NCI-H82 (cell line): Measurements from ENCODE around the gene AQP10.
A peak's percentile ranks its signal among the peaks of the same experiment; 100 is the strongest.
"Not testable (repeated sequence)": the region's sequence is repeated elsewhere in the genome, so short reads cannot be mapped to it uniquely, and the experiment has no call there.

Experiments
- DNase-seq: peaks from one replicate; lab custom pipeline; 2025; lab: John Stamatoyannopoulos, UW

Gene AQP10

GRCh38 chr1:154324241-154324640, 3.3 kb downstream of the AQP10 start:
- no peak for DNase-seq

GRCh38 chr1:154324669-154325582, 4.0 kb downstream of the AQP10 start, which contains the start of gene ATP8B2:
Gene ATP8B2, plus strand, starts transcription at chr1:154325525. Its CDS starts 2,617 bp downstream, at chr1:154328142.
- DNase-seq, result peak; percentile 94

- DNase-seq, result peak; percentile 77
Measured at GRCh38 chr1:154325583-154326545, 5.0 kb downstream of the AQP10 start.

DNA sequence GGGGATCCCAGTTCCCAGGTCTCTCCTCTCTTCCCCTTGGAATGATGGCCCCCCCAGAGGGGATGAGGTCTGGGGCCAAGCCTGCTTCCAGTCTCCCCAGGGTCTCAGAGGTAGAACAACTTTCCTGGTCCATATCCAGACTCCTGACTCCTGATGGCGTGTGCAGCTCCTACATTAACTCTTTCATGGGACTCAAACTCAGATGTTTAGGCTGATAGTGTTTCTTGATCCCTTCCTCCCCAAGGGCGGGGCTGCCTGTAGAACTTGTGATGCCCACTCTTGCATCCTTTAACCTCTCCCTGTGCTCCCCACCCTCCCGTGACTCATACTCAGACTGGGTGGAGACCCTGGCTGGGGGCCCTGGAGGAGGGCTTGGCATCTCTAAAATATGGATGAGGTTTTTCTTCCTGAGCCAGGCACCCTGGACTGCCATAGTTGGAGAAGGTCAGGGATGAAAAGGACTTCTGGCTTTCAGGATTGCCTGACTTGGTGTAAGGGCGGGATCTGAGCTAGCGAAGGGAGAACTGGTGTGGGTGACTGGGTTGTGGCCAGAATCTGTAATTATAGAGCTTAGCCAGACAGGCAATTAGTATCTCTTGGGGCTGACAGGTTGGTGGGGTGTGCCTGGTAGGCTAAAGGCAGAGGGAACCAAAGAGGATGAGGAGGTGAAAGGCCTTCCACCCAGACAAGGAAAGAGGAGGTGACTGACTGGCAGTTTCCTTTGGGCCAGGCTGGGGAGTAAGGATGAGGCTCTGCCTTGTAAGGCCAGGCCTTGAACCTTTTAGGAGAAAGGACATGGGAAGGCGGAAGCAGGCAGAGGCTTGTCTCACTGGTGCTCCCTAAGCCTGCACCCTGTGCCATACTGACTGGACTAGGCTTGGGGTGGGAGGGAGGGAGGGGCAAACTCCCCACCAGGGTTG, 5.9 kb downstream of the AQP10 start:
- DNase-seq, result peak; percentile 40

DNA sequence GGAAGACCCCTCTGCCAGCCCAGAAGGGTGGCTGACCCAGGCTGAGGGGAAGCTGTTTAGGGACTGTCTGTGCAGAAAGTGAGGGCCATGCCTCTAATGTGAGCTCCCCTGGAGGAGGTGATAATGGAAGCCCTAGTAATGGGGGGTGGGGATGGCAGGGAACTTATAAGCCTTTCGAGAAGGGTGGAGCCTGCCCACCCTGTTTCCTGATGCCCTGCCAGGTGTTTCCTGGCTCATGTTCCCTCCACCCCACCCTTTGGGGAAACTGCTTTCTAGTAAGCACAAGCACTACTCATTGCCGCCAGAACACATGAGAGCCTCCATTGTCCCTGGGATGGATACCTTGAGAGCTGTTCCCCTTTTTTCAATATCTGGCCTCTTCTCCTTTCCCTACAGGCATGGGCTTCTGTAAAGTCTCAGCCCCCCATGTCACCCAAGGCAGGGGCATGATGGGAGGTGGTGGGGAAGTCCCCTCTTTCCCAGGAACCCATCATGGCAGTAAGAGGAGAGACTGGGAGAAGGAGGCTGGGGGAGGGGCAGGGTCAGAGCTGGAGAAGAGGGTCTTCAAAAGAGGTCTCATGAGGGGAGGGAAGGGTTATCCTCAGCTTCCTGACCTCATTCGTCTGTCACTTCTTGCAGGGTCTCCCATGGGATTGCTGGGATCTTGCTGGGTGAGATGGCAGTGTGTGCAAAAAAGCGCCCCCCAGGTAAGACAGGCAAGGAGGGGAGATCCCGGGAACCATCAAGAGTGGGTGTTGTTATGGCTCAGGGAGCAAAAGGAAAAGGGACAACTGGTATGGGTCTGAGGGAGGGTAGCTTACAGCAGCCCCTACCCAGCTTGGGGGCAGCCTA, 6.8 kb downstream of the AQP10 start:
- peak; percentile 41 for DNase-seq

- DNase-seq, result peak; percentile 80
Measured at GRCh38 chr1:154328318-154329151, 7.6 kb downstream of the AQP10 start.

GRCh38 chr1:154329152-154329521, 8.2 kb downstream of the AQP10 start:
- no peak for DNase-seq

GRCh38 chr1:154329551-154330131, 8.7 kb downstream of the AQP10 start:
- DNase-seq, result no peak

DNA sequence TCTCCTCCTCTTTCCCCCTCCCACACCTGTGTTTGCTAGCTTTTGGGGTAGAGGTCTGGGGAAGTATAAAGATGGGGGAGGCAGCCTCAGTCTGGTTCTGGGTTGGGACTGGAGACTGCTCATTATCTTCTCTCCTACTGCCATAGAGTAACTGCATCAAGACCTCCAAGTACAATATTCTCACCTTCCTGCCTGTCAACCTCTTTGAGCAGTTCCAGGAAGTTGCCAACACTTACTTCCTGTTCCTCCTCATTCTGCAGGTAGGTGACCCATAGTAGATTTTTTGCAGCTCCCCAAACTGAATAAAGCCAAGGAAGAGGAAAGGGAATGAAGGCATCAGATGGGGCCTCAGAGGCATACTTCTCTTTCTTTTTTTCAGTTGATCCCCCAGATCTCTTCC, 9.8 kb downstream of the AQP10 start:
- DNase-seq, result no peak

GRCh38 chr1:154334079-154335024, 13.5 kb downstream of the AQP10 start:
- no peak for DNase-seq

GRCh38 chr1:154335025-154335714, 14.3 kb downstream of the AQP10 start:
- peak; percentile 96 for DNase-seq

- DNase-seq, result no peak
Measured at GRCh38 chr1:154337253-154337894, 16.5 kb downstream of the AQP10 start.

DNA sequence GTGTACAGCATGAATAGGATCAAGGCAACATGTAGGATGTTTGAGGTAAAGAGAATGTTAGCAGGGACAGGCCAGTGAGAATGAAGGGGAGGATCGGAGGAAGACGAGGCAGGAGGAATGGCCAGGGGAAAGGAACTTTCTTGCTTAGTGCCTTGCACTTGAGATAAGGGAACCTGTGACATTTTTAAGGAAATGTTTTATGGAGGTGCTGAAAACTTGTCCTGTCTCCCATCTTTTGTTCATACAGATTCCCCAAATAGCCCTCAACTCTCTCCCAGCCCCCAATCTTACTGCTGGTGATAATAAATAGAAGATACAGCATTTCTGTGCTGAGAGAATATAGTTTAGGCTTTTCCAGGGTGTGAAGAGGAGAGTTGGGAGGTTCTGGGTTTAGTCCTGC, 18.0 kb downstream of the AQP10 start:
- no peak for DNase-seq

- not testable (repeated sequence) for DNase-seq
Measured at GRCh38 chr1:154341366-154341765, 20.5 kb downstream of the AQP10 start.

- DNase-seq, result no peak
Measured at GRCh38 chr1:154342132-154342531, 21.2 kb downstream of the AQP10 start.

DNA sequence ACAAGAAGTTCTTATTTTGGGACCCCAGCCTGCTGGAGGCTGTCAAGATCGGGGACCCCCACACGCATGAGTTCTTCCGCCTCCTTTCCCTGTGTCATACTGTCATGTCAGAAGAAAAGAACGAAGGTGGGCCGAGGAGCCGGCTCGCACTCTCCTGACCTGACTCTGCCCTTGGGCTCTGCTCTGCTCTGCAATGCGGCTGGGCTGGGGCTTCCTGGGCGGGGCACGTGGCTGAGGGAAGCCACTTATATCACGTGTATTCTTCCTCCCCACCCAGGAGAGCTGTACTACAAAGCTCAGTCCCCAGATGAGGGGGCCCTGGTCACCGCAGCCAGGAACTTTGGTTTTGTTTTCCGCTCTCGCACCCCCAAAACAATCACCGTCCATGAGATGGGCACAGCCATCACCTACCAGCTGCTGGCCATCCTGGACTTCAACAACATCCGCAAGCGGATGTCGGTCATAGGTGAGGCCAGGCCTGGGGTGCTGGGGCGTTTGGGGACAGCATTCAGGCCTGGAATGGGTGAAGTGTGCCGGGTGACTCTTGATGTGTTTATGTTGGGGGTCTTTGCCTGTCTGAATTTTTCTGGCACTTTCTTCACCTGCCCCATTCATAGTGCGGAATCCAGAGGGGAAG, 22.1 kb downstream of the AQP10 start:
- DNase-seq, result no peak
